Left lung (tissue), 10 donors: ENCODE results near the gene DHRSX. TPM values are rescaled to one million over a fixed set of nuclear protein-coding genes. Genes with fewer than 3 reads are reported as not detected.

Source experiments
- ATAC-seq: fragments of 200-7000 bp; cut with Tn5 transposase; one replicate; pipeline ENCODE4 v1.9.1; 2020; ENCODE audit warnings: moderate library complexity
- DNase-seq, 4 donors: peaks; one replicate each; pipeline ENCODE4 v3.0.0-alpha.2; 2013 to 2020
- H3K27ac ChIP-seq, 2 donors: fragments of 200-600 bp; sonication (generic) in 1 of 2; one replicate each; pipeline versions ENCODE4 v1.5.0 to v1.8.0; 2020 to 2021
- H3K27me3 ChIP-seq, 2 donors: fragments of 200-600 bp; sonication (generic) in 1 of 2; one replicate each; pipeline versions ENCODE4 v1.5.0 to v1.8.0; 2020 to 2021
- H3K36me3 ChIP-seq, 2 donors: fragments of 200-600 bp; sonication (generic) in 1 of 2; one replicate each; pipeline versions ENCODE4 v1.5.0 to v1.8.0; 2020 to 2021
- H3K4me1 ChIP-seq, 2 donors: fragments of 200-600 bp; one replicate each; pipeline ENCODE4 v1.8.0; 2021
- H3K4me3 ChIP-seq, 2 donors: fragments of 200-600 bp; sonication (generic) in 1 of 2; one replicate each; pipeline versions ENCODE4 v1.5.0 to v1.8.0; 2020 to 2021; ENCODE audit warnings: mild to moderate bottlenecking in 1 of 2
- H3K9me3 ChIP-seq, 2 donors: fragments of 200-600 bp; sonication (generic) in 1 of 2; one replicate each; pipeline versions ENCODE4 v1.5.0 to v1.8.0; 2020 to 2021
- CTCF ChIP-seq, 2 donors: fragments of 200-600 bp; sonication (generic) in 1 of 2; IDR thresholded peaks; one replicate each; pipeline versions ENCODE4 v1.5.0 to v1.8.0; 2021; ENCODE audit warnings: antibody characterized with exemption in 2 of 2
- intact Hi-C, 2 donors: fragments of 100-400 bp; cut with DNase I; formaldehyde crosslinking; loops; one replicate each; pipeline versions ENCODE4 v1.11.2 to v1.14.2; 2022
- polyA plus RNA-seq, 6 donors: library from polyadenylated mRNA; unstranded; fragments of 120-200 nt; gene quantifications; one replicate each; pipeline ENCODE4 v1.2.1, GENCODE V29; 2013; ENCODE audit not compliant: insufficient read length in 6 of 6
- total RNA-seq, 2 donors: library from RNA; stranded (reverse); fragmentation: NEBNext Ultra II Directional; extraction: Animal tissue kit (Norgen Biotek cat#: 25700); gene quantifications; one replicate each; pipeline ENCODE4 v1.2.1, GENCODE V29; 2021
- donor health status: DM: no; HTN: yes; CAD: no.
- donor health status: DM: no; HTN: no; CAD: no.

Gene DHRSX
- total and polyA plus RNA-seq, 8 donors, result 20.2 to 31.5 (median 26.8) TPM

- DNase-seq (no peak), ATAC-seq (no peak)
- peaks cover 0 to 4% of the 10 kb centered on the region in 2 donors for H3K4me1 ChIP-seq
- no peak overlapping the region for H3K4me3 ChIP-seq
- TF ChIP-seq CTCF (IDR thresholded peaks at IDR 0.05), result no peak
- intact Hi-C loops, result no loop called here
- H3K27me3 ChIP-seq, result no peaks in the 10 kb centered on the region
- H3K36me3 ChIP-seq, result peaks cover 0 to 38% of the 10 kb centered on the region in 2 donors
- H3K27ac ChIP-seq, result no peak overlapping the region
- H3K9me3 ChIP-seq, result peaks cover 0 to 11% of the 10 kb centered on the region in 2 donors
These were observed 93.8 kb downstream of the DHRSX start for GRCh38 chrX:2406891-2407518.

GRCh38 chrX:2404776-2405175, 96.0 kb downstream of the DHRSX start:
- peaks cover 0 to 6% of the 10 kb centered on the region in 2 donors for H3K4me1 ChIP-seq
- no peak for DNase-seq
- ATAC-seq, result no peak
- no peak overlapping the region for H3K4me3 ChIP-seq
- H3K27me3 ChIP-seq, result no peaks in the 10 kb centered on the region
- peaks cover 0 to 38% of the 10 kb centered on the region in 2 donors for H3K36me3 ChIP-seq
- no peak for TF ChIP-seq CTCF (IDR thresholded peaks at IDR 0.05)
- H3K27ac ChIP-seq, result no peak overlapping the region
- intact Hi-C loops, result no loop called here
- peaks cover 0 to 11% of the 10 kb centered on the region in 2 donors for H3K9me3 ChIP-seq

- no peak overlapping the region for H3K4me3 ChIP-seq
- ATAC-seq, result no peak
- peaks cover 0 to 7% of the 10 kb centered on the region in 2 donors for H3K9me3 ChIP-seq
These were observed 98.5 kb downstream of the DHRSX start for GRCh38 chrX:2402361-2402690.

GRCh38 chrX:2401590-2402360, 99.0 kb downstream of the DHRSX start:
- ATAC-seq, result peak; percentile 62

More at GRCh38 chrX:2402361-2402690, 98.5 kb downstream of the DHRSX start:
- Histone ChIP-seq H3K27me3 (no peaks in the 10 kb centered on the region), H3K27ac (peak overlapping the region in 1 of 2 donors; percentile 29), H3K36me3 (peaks cover 0 to 26% of the 10 kb centered on the region in 2 donors), H3K4me1 (peaks cover 0 to 6% of the 10 kb centered on the region in 2 donors)
- intact Hi-C loops, result no loop called here
- no peak for TF ChIP-seq CTCF (IDR thresholded peaks at IDR 0.05)
- no peak for DNase-seq

More at GRCh38 chrX:2401590-2402360, 99.0 kb downstream of the DHRSX start:
- intact Hi-C loops, result no loop called here
- Histone ChIP-seq H3K4me3 (no peak overlapping the region), H3K27me3 (no peaks in the 10 kb centered on the region), H3K36me3 (peaks cover 0 to 20% of the 10 kb centered on the region in 2 donors), H3K4me1 (peaks cover 0 to 6% of the 10 kb centered on the region in 2 donors), H3K27ac (peak overlapping the region in 1 of 2 donors; percentile 41), H3K9me3 (peaks cover 0 to 1% of the 10 kb centered on the region in 2 donors)
- DNase-seq, result peak in 2 of 4 donors; percentile 9 to 22
- TF ChIP-seq CTCF (IDR thresholded peaks at IDR 0.05), result no peak
